Esophagus squamous epithelium (tissue), 4 donors: ENCODE data around the gene ADGRL2.

Experiments used
- POLR2A ChIP-seq, 4 donors: fragments of 450-650 bp; IDR thresholded peaks; one replicate each; pipeline ENCODE4 v1.6.1; 2017; ENCODE audit warnings: antibody characterized with exemption in 4 of 4, mild to moderate bottlenecking in 4 of 4, moderate library complexity in 3 of 4
- TF ChIP-seq, protein P1 (sequence below), 6 experiments: fragments of 450-650 bp in 4 of 6; fragments of 200-600 bp in 2 of 6; sonication (generic) in 2 of 6; IDR thresholded peaks; one replicate each; pipeline ENCODE4 v1.5.1; 2016 to 2019; ENCODE audit warnings: antibody characterized with exemption in 6 of 6, mild to moderate bottlenecking in 4 of 6, moderate library complexity in 4 of 6

DNA sequence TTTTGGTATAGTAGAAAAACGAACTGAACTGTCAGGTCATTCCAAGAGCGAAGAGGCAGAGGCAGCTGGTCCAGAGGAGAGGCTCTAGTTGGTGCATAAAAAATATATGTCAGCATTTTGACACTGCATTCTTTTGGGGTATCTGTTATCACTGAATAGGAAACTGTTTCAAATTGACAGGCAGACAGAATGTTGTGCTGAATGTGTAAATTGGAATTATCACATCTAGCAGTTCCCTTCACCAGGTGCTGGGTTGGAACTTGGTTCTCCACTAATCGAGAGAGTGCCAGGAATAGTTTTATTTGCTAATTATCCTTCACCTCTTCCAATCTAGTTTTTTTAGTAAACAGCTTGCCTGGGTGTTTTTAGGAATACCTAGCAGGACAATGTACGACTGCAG lies 52.2 kb downstream of the ADGRL2 start:
- TF ChIP-seq, protein P1, sequence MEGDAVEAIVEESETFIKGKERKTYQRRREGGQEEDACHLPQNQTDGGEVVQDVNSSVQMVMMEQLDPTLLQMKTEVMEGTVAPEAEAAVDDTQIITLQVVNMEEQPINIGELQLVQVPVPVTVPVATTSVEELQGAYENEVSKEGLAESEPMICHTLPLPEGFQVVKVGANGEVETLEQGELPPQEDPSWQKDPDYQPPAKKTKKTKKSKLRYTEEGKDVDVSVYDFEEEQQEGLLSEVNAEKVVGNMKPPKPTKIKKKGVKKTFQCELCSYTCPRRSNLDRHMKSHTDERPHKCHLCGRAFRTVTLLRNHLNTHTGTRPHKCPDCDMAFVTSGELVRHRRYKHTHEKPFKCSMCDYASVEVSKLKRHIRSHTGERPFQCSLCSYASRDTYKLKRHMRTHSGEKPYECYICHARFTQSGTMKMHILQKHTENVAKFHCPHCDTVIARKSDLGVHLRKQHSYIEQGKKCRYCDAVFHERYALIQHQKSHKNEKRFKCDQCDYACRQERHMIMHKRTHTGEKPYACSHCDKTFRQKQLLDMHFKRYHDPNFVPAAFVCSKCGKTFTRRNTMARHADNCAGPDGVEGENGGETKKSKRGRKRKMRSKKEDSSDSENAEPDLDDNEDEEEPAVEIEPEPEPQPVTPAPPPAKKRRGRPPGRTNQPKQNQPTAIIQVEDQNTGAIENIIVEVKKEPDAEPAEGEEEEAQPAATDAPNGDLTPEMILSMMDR (IDR thresholded peaks at IDR 0.05), result no peak
- TF ChIP-seq POLR2A (IDR thresholded peaks at IDR 0.05), result no peak
